ENCODE data around the gene SLC6A8.

Gene SLC6A8

DNA sequence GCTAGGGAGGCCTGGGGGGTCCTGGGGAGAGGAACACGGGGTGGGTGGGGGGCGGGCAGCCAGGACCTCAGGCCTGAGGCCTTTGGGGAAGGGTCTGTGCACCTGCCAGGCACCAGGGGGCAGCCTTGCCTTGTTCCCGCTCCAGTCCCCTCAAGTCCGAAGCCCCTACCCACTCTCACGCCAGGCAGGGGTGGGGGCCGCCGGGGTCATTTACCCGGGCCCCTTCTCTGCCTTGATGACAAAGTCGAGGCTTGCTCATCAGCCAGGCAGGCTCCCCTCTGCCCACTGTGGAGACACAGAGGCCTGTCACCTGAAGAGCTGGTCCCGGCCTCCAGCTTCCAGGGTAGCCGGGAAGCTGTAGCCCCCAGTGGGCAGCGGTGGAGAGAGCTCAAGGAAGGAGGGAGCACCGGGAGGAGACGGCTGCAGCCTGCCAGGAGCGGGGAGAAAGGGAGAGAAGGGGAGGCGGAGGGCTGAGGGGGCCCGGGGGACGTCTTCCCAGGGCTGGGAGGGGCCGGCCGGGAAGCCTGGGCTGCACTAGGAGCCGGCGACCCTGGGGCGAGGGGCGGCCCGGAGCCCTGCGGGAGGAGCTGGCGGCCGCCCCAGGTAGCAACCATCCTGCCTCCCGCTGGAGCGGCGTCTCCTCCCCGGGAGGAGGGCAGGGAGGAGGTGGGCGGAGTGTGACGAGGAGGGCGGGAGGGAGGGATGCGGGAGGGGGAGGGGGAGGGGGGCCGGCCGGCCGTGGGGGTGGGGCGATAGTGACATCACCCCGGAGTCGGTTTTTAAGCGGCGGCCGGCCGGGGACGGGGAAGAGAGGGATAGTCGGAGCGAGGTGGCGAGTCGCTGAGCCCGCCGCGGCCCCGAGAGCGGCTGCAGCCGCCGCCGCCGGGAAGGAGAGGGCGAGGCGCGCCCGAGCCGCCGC, at the start of gene SLC6A8:
SLC6A8 (plus strand) TSS at position 806 of the 919 bp plus-strand sequence. CDS start 649 bp downstream, outside the sequence.
- Histone ChIP-seq H3K4me3 (ENCODE audit: low read length) (peak within 1 kb of the TSS; percentile 60; the same call in 1 of the 2 replicates), H3K27me3 (ENCODE audit: insufficient read depth, low read length) (no peaks in the 10 kb centered on the region), H3K36me3 (ENCODE audit: insufficient read depth, low read depth, low read length) (peaks cover 17% of the 10 kb centered on the region; the same call in 1 of the 2 replicates), H3K9ac (ENCODE audit: low read depth, low read length) (0 out of 2 replicates have a peak within 1 kb of the TSS, but pooled peaks have one; percentile 32), H3K27ac (ENCODE audit: low read length) (no peak within 1 kb of the TSS), H3K4me1 (ENCODE audit: insufficient read depth, low read length) (peaks cover 7% of the 10 kb centered on the region; the same call in 1 of the 2 replicates), H3K9me3 (ENCODE audit: insufficient read depth, low read depth, low read length) (no peaks in the 10 kb centered on the region)

DNA sequence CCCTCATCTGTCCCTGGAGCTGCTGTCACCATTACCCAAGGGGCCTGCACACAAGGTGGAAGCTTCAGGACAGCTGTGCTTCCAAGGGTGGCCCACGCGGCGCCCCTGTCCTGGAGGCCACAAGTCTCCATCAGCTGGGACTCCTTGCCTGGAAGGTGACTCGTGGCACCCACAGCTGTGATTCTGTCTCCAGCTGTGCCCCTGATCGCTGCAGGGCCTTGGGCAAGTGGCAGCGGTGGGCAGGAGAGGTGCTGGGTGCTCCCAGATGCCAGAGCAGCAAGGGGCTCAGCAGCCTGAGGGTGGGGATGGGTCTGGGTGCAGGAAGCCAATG, 49.7 kb upstream of the SLC6A8 start:
- Histone ChIP-seq H3K9me3 (ENCODE audit: insufficient read depth, low read depth, low read length) (no peaks in the 10 kb centered on the region), H3K4me1 (ENCODE audit: insufficient read depth, low read length) (no peaks in the 10 kb centered on the region), H3K27me3 (ENCODE audit: insufficient read depth, low read length) (peaks cover 30% of the 10 kb centered on the region), H3K4me3 (ENCODE audit: low read length) (no peak overlapping the region), H3K27ac (ENCODE audit: low read length) (no peak overlapping the region), H3K36me3 (ENCODE audit: insufficient read depth, low read depth, low read length) (no peaks in the 10 kb centered on the region), H3K9ac (ENCODE audit: low read depth, low read length) (no peak overlapping the region)

DNA sequence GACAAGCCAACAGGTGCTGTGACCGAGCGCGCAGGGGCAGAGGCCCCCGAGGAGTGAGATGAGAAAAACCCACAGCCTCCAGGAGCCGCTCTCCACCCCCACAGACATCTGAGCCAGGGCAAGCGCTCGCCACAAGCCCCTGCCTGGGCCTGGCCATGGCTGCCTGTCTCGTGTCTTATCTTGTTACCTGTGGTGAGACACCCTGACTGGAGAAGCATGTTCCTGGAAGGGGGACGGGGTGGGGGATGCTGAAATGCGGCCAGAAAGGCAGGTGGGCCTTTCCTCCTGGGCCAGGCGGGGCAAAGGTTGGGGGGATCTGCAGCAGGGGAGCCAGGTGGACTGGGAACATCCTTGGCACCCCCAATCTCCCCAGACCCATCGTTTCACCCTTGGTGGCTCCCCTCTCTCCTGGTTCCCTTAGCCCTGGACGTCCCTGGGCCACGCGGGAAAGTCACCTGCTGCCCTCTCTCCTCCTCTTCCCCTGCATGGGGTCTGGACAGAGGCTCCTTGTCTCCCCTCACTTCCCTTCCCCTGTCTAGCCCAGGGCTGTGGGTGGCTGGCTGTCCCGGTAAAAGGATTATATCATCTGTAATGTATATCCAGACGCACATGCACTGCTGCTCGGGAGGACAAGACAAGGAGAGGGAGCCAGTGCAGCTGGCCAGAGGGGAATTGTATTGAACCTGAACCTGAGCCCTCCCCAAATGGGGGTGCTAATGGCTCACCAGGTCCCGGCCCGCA, 49.1 kb upstream of the SLC6A8 start:
- no peak overlapping the region for H3K9ac ChIP-seq (ENCODE audit: low read depth, low read length)
- no peaks in the 10 kb centered on the region for H3K36me3 ChIP-seq (ENCODE audit: insufficient read depth, low read depth, low read length)
- no peaks in the 10 kb centered on the region for H3K9me3 ChIP-seq (ENCODE audit: insufficient read depth, low read depth, low read length)
- H3K4me3 ChIP-seq (ENCODE audit: low read length) = no peak overlapping the region
- no peak overlapping the region for H3K27ac ChIP-seq (ENCODE audit: low read length)
- H3K4me1 ChIP-seq (ENCODE audit: insufficient read depth, low read length) = no peaks in the 10 kb centered on the region
- peaks cover 36% of the 10 kb centered on the region for H3K27me3 ChIP-seq (ENCODE audit: insufficient read depth, low read length)

DNA sequence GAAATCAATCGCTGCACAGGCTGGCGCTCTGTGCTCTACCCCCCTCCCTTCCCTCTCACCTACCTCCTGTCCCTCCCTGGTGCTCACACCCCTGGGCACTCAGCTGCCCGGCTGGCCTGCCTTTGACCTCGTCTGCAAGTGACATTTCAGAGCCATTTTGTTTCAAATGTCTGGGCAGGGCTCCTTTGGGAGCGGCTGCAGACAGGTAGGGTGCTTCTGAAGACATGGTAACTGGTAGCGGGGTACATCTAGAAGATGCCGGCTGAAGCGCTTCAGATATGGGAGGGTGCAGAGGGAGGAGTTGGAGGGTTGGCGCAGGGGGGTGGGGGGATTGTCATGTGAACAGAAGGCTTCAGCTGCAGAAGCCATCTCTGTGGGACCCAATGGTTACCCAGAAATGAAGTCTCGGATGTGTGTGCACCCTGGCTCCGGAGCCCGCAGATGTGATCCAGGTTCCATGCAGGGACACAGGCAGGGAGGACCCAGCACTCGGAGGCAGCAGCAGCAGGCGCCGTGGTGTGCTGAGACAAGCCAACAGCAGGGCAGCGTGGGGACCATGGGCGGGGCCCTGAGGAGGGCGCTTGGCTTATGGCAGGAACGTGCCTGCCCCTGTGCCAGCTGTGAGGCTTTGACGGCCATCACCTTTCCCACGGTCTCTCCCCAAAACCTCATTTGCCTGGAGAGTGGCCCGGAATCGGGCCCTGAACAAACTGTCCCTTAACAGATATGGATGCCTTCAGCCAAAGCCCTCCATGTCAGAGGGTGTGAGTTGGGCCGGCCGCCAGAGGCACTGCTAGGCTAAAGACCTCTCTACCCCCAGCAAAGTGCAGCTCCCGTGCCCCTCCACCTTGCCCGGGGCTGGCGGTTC, 48.3 kb upstream of the SLC6A8 start:
- no peak overlapping the region for H3K9ac ChIP-seq (ENCODE audit: low read depth, low read length)
- H3K36me3 ChIP-seq (ENCODE audit: insufficient read depth, low read depth, low read length) = no peaks in the 10 kb centered on the region
- no peaks in the 10 kb centered on the region for H3K9me3 ChIP-seq (ENCODE audit: insufficient read depth, low read depth, low read length)
- H3K27me3 ChIP-seq (ENCODE audit: insufficient read depth, low read length) = peaks cover 43% of the 10 kb centered on the region
- no peak overlapping the region for H3K27ac ChIP-seq (ENCODE audit: low read length)
- no peaks in the 10 kb centered on the region for H3K4me1 ChIP-seq (ENCODE audit: insufficient read depth, low read length)
- H3K4me3 ChIP-seq (ENCODE audit: low read length) = no peak overlapping the region

DNA sequence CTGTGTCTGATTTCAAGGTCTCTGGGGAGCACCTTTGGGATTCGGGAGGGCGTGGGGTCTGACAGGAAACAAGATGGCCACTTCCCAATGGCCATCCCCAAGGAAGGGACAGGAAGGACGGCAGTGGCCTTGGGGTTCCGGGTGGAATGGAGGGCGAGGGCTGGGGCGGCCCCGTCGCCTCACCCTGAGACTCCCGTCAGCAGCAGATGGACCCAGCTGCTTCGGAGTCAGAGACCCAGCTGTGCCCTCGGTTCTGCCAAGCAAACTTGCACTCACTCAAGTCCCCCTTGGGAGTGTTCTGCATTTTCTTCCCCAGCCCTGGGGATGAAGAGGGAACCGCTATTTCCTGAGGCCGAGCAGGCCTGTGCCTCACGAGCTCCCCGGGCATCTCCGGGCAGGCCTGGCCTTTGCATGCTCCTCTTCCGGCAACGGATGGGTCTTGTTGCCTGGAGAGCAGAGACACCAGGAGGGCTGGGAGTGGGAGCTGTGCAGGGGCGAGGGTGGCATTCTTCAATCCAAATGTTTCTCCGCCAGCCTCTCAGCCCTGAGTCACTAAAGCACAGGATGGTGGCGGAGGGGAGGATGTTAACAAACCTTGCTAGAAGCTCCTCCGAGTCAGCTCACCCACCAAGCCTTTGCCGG, 47.6 kb upstream of the SLC6A8 start:
- Histone ChIP-seq H3K9me3 (ENCODE audit: insufficient read depth, low read depth, low read length) (no peaks in the 10 kb centered on the region), H3K27ac (ENCODE audit: low read length) (no peak overlapping the region), H3K9ac (ENCODE audit: low read depth, low read length) (no peak overlapping the region), H3K36me3 (ENCODE audit: insufficient read depth, low read depth, low read length) (no peaks in the 10 kb centered on the region), H3K27me3 (ENCODE audit: insufficient read depth, low read length) (peaks cover 50% of the 10 kb centered on the region), H3K4me1 (ENCODE audit: insufficient read depth, low read length) (no peaks in the 10 kb centered on the region), H3K4me3 (ENCODE audit: low read length) (no peak overlapping the region)

DNA sequence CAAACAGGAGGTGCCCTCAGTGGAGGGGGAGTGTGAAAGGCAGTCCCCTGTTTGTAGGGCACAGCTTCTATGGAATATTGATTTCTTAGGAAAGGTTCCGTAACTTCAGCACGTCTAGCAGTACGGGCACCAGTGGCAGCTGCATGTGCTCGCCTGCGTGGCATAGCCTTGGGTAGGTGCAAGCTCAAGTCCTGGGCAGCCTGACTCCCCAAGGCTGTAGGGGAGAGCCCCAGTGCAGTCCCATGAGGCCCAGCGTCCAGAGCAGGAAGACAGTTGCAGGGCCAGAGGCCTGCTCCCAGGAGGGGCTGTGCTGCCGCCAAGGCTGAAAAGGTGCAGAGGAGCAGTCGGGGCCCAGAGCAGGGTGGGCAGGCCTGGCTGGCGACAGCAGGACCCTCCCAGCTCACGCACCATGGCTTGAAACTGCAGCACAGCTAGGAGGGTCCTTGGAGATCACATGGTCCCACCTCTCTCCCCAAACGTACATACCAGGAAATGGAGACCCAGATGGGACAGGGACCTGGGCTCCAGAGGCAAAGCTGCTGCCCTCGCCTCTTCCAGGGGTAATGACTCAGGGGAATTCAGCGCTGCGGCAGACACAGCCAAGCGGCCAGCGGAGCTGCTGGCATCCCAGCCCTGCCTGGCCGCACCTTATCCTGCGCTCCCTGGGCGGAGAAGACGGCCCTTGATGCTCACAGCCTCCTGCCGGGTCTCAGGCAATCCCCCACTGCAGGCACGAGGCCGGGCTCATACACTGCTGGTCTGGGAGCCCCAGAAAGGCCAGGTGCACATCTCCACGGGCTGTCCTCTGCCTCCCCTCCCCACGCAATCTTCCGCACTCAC, 46.8 kb upstream of the SLC6A8 start:
- Histone ChIP-seq H3K9me3 (ENCODE audit: insufficient read depth, low read depth, low read length) (no peaks in the 10 kb centered on the region), H3K27me3 (ENCODE audit: insufficient read depth, low read length) (peaks cover 58% of the 10 kb centered on the region), H3K27ac (ENCODE audit: low read length) (no peak overlapping the region), H3K36me3 (ENCODE audit: insufficient read depth, low read depth, low read length) (no peaks in the 10 kb centered on the region), H3K9ac (ENCODE audit: low read depth, low read length) (no peak overlapping the region), H3K4me3 (ENCODE audit: low read length) (peak overlapping the region; percentile 50; the same call in 1 of the 2 replicates), H3K4me1 (ENCODE audit: insufficient read depth, low read length) (no peaks in the 10 kb centered on the region)

DNA sequence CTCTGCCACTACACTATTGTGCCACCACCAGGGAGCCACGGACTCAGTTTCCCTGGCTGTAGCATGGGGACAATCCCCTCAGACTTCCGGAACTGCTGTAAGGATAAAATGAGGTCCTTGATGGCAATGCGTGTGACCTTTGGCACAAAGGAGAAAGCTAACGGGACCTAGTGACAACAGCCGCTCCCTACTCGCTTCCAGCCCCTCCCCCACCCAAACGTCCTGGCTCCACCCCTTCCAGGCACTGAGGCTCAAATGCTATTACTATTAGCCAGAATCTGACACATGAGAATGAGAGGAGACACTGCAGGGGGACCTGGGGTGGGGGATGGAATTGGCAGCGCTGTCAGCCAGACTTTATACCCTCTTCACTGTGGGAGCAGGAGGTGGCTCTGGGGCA, 46.1 kb upstream of the SLC6A8 start:
- H3K27me3 ChIP-seq (ENCODE audit: insufficient read depth, low read length) = peaks cover 65% of the 10 kb centered on the region
- H3K4me3 ChIP-seq (ENCODE audit: low read length) = peak overlapping the region; percentile 50; the same call in 1 of the 2 replicates
- no peak overlapping the region for H3K27ac ChIP-seq (ENCODE audit: low read length)
- no peak overlapping the region for H3K9ac ChIP-seq (ENCODE audit: low read depth, low read length)
- no peaks in the 10 kb centered on the region for H3K4me1 ChIP-seq (ENCODE audit: insufficient read depth, low read length)
- no peaks in the 10 kb centered on the region for H3K36me3 ChIP-seq (ENCODE audit: insufficient read depth, low read depth, low read length)
- no peaks in the 10 kb centered on the region for H3K9me3 ChIP-seq (ENCODE audit: insufficient read depth, low read depth, low read length)

DNA sequence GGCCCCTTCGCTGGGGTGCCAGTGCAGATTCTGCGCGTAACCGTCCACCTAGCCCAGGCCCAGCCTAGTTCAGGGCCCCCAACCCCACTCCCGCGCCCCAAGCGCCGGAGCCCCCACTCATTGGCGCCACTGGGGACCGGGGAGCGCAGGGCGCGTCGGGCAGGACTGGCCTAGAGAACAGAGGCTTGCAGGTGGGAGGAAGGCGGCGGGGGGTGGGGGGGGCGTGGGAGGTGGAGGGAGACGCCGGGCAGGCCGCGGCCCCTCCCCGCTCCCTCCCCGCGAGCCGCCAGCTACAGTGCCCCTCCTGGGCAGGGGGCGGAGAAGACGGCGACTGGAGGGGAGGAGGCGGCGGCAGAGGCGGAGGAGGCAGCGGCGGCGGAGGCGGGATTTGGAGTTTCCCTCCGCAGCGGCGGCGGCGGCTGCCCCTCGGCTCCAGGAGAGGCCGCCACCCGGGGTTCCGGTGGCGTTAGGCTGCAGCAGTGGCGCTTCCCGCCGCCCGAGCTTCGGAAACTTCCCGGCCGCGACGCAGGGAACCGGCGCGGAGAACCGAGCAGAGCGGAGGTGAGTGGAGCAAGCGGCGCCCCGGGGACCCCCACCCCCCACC, 45.6 kb upstream of the SLC6A8 start:
- peak overlapping the region; percentile 50; the same call in 1 of the 2 replicates for H3K4me3 ChIP-seq (ENCODE audit: low read length)
- no peak overlapping the region for H3K9ac ChIP-seq (ENCODE audit: low read depth, low read length)
- no peaks in the 10 kb centered on the region for H3K4me1 ChIP-seq (ENCODE audit: insufficient read depth, low read length)
- H3K9me3 ChIP-seq (ENCODE audit: insufficient read depth, low read depth, low read length) = no peaks in the 10 kb centered on the region
- peaks cover 69% of the 10 kb centered on the region for H3K27me3 ChIP-seq (ENCODE audit: insufficient read depth, low read length)
- no peaks in the 10 kb centered on the region for H3K36me3 ChIP-seq (ENCODE audit: insufficient read depth, low read depth, low read length)
- H3K27ac ChIP-seq (ENCODE audit: low read length) = no peak overlapping the region

DNA sequence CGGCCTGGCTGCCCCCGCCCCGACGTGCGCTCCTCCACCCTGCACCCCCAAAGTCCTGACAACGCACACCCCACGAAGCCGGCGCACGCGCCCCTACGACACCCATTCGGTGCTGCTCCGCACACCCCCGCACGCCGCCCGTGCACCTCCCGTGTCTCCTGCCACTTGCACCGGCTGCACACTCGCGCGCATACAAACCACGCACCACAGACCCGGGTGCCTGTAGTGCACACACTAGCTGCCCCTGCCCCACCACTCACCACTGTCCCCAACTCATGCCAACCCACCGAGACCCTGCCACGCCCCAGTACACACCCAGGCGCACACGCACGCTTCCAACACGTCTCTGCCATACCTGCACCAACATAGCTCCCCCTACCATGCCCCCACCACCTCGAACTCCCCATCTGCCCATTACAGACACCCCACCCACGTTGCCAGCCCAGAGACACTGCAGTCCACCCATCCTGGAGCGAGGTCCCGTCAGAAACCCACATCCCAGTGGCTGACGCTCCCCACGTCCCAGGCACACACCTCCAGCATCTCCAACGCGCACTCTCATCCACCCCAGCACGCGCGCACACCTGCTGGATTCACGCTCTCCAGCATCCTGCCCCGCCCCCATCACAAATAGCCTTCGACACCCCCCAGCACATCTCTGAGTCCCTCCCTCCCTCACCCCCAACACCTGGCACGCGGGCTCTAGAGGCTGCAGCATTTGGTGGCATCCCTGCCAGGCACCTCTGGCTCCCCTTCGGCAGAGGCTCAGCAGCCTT, 44.9 kb upstream of the SLC6A8 start:
- Histone ChIP-seq H3K9ac (ENCODE audit: low read depth, low read length) (no peak overlapping the region), H3K36me3 (ENCODE audit: insufficient read depth, low read depth, low read length) (no peaks in the 10 kb centered on the region), H3K27ac (ENCODE audit: low read length) (no peak overlapping the region), H3K27me3 (ENCODE audit: insufficient read depth, low read length) (peaks cover 76% of the 10 kb centered on the region), H3K9me3 (ENCODE audit: insufficient read depth, low read depth, low read length) (no peaks in the 10 kb centered on the region), H3K4me1 (ENCODE audit: insufficient read depth, low read length) (no peaks in the 10 kb centered on the region), H3K4me3 (ENCODE audit: low read length) (no peak overlapping the region)
